ENCODE results near the gene PRKAR2B. TPM values are rescaled to one million over a fixed set of nuclear protein-coding genes. Genes with fewer than 3 reads are reported as not detected.

Gene PRKAR2B
- total and polyA plus RNA-seq, 2 experiments from 2014 or later, result 42.3 to 70.4 TPM

- H3K27ac ChIP-seq, result no peak overlapping the region
- no peak for TF ChIP-seq CTCF (IDR thresholded peaks at IDR 0.05; ENCODE audit: low read depth, low read length)
- no peaks in the 10 kb centered on the region for H3K9me3 ChIP-seq (ENCODE audit: low read depth)
These were observed 42.4 kb upstream of the PRKAR2B start for GRCh38 chr7:107002126-107002525.

DNA sequence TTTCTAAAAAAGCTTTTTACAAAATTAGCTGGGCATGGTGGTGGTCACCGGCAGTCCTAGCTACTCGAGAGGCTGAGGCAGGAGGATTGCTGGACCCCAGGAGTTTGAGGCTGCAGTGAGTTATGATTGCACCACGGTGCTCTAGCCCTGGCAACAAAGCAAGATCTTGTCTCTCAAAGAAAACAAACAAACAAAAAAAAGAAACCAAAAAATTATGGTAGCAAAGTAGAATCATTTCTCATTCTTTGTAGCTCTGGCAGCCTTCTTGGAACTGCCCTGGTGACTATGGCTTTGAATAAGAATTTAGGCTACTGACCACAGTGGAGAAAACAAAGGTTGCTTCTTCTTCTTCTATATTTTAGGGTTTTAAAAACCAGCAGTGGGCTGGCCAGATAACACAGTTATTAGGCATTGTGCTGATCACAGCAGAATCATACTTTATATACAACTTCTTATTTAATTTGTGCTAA, 41.9 kb upstream of the PRKAR2B start:
- Histone ChIP-seq H3K4me1 (ENCODE audit: low read depth) (peaks cover 18% of the 10 kb centered on the region), H3K9me3 (ENCODE audit: low read depth) (no peaks in the 10 kb centered on the region), H3K4me3 (no peak overlapping the region), H3K27me3 (no peaks in the 10 kb centered on the region), H3K27ac (no peak overlapping the region), H3K36me3 (no peaks in the 10 kb centered on the region)
- no peak for DNase-seq (ENCODE audit: low read depth in 1 of 2, low spot score in 1 of 2)
- no peak for TF ChIP-seq CTCF (IDR thresholded peaks at IDR 0.05; ENCODE audit: low read depth, low read length)

More at GRCh38 chr7:107002126-107002525, 42.4 kb upstream of the PRKAR2B start:
- Histone ChIP-seq H3K27me3 (no peaks in the 10 kb centered on the region), H3K4me1 (ENCODE audit: low read depth) (peaks cover 16% of the 10 kb centered on the region), H3K36me3 (no peaks in the 10 kb centered on the region), H3K4me3 (no peak overlapping the region)
- peak in 1 of 2 donors; percentile 69 for DNase-seq (ENCODE audit: low read depth in 1 of 2, low spot score in 1 of 2)

DNA sequence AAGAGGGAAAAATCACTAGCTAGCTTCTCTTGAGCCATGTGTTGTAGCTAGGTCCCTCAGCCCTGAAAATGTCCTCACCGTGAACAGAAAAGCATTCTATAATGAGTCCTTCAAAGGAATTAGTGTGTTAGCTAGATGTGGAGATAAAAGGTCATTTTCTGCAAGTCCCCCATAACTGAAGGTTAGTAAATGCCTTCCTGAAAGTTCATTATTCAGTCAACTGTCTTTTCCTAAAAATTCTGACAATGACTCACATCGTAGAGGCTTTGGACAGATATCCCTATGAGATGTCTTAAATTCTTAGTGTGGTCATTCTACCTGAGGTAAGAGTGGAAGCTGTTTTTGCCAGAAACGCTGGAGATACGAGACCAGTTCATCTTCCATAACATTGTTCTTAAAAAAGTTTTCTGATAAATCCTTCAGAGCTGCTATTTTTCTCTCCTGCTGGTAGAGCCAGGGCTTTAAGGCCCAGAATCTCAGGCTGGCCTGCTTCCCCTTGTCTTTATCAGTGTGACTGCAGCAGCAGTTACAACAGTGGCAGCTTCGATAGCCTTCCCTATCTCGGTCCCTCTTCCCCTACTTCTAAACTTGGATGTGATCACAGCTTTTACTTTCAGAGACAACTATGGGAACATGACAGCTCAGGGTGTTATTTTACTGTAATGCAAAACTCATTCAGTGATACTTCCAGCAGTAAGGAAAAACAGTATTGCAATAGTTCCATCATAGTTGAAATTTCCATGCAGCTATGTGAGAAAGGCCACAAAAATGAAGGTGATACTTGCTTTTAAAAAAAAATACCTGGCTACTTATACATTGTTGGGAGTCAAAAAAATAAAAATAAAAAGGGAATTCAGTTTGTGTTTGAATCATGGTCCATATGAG, 37.3 kb upstream of the PRKAR2B start:
- Histone ChIP-seq H3K9me3 (ENCODE audit: low read depth) (no peaks in the 10 kb centered on the region), H3K4me3 (no peak overlapping the region), H3K27ac (peak overlapping the region; percentile 92), H3K4me1 (ENCODE audit: low read depth) (peaks cover 22% of the 10 kb centered on the region), H3K27me3 (no peaks in the 10 kb centered on the region), H3K36me3 (no peaks in the 10 kb centered on the region)
- no peak for TF ChIP-seq CTCF (IDR thresholded peaks at IDR 0.05; ENCODE audit: low read depth, low read length)
- DNase-seq (ENCODE audit: low read depth in 1 of 2, low spot score in 1 of 2), result peak; percentile 23 to 76

- DNase-seq (ENCODE audit: low read depth in 1 of 2, low spot score in 1 of 2), result peak in 1 of 2 donors; percentile 5
- H3K4me1 ChIP-seq (ENCODE audit: low read depth), result peaks cover 22% of the 10 kb centered on the region
- H3K27me3 ChIP-seq, result no peaks in the 10 kb centered on the region
- H3K36me3 ChIP-seq, result no peaks in the 10 kb centered on the region
- TF ChIP-seq CTCF (IDR thresholded peaks at IDR 0.05; ENCODE audit: low read depth, low read length), result no peak
- H3K4me3 ChIP-seq, result no peak overlapping the region
- H3K9me3 ChIP-seq (ENCODE audit: low read depth), result no peaks in the 10 kb centered on the region
- H3K27ac ChIP-seq, result peak overlapping the region; percentile 92
These were observed 36.6 kb upstream of the PRKAR2B start for GRCh38 chr7:107007892-107008287.

- no peak overlapping the region for H3K4me3 ChIP-seq
- H3K9me3 ChIP-seq (ENCODE audit: low read depth), result no peaks in the 10 kb centered on the region
- DNase-seq (ENCODE audit: low read depth in 1 of 2, low spot score in 1 of 2), result no peak
These were observed 34.7 kb upstream of the PRKAR2B start for GRCh38 chr7:107009846-107010203.

More at GRCh38 chr7:107009846-107010203, 34.7 kb upstream of the PRKAR2B start:
- TF ChIP-seq CTCF (IDR thresholded peaks at IDR 0.05; ENCODE audit: low read depth, low read length), result no peak
- H3K4me1 ChIP-seq (ENCODE audit: low read depth), result peaks cover 29% of the 10 kb centered on the region
- no peaks in the 10 kb centered on the region for H3K27me3 ChIP-seq
- H3K36me3 ChIP-seq, result no peaks in the 10 kb centered on the region
- H3K27ac ChIP-seq, result no peak overlapping the region
